Hippocampal formation (tissue), 2 donors: Measurements from ENCODE around the gene FAM47A.

Source experiments
- DNase-seq, 2 donors: peaks; one replicate each; lab custom pipeline; 2025; lab: John Stamatoyannopoulos, UW

FAM47A gene

DNA sequence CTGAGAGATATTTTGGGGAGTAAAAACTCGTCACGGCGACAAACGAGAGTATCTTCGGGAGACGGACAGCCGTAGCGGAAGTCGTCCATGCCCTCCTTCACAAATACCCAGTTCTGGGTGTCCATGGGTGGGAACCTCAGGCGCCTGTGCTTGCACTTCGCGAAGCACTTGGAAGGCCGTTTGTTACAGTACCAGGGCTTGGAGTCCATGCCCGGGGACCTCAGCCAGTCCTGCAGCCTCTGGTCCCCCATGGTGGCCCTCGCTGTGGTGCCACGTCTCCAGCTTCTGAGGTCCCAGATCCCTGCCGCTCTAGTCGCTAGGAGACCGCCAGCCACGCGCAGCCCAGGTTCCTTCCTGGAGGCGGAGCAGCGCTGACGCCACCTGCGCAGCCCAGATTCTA lies at the start of gene FAM47A:
TSS of gene FAM47A (minus strand) at position 287 of the 400 bp plus-strand sequence. CDS start at position 251, 36 bp downstream.
- no peak for DNase-seq

DNA sequence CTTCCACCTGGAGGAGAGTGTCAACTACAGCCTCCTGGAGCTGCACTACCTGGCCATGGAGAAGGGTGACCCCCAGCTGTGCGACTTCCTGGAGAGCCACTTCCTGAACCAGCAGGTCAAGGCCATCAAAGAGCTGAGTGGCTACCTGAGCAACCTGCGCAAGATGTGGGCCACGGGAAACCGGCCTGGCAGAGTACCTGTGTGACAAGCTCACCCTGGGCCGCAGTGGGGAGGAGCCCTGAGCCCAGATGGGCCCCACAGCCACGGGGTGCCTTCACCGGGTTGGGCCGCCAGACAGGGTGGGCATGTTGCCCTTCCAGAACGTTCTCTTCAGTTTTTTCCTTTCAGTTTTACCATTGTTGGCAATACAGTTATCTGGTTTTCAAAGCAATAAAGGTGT lies 15.2 kb upstream of the FAM47A start:
- DNase-seq = no peak

DNA sequence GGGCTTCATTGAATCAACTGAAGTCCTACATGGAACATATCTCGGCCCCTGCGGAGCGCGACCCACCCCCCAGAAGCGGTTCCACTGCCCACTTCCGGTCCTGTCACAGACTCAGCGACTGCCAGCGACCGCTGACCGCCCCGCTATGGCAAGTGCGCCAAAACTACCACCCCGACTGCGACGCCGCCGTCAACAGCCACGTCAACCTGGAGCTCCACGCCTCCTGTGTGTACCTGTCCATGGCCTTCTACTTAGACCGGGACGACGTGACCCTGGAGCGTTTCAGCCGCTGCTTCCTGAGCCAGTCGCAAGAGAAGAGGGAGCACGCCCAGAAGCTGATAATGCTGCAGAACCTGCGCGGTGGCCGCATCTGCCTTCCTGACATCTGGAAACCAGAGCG lies 14.8 kb upstream of the FAM47A start:
- no peak for DNase-seq

DNA sequence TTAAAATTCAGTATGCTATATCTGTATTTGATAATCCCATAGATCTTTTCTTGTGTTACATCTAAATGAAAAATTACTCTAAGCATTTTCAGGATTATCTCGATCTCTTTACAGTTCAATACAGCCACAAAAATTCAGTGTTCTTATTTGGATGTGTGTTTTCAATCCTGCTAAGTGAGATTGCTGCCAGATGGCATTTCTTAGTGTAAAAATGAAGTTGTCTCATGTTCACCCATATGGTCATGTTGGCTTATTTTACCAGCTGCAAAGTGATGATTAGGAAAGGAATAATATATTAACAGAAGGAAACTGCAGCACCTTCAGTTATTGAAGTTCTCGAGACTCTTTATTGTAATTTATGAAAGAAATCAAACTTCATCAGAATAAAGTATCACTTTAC lies 12.1 kb upstream of the FAM47A start:
- no peak for DNase-seq

DNA sequence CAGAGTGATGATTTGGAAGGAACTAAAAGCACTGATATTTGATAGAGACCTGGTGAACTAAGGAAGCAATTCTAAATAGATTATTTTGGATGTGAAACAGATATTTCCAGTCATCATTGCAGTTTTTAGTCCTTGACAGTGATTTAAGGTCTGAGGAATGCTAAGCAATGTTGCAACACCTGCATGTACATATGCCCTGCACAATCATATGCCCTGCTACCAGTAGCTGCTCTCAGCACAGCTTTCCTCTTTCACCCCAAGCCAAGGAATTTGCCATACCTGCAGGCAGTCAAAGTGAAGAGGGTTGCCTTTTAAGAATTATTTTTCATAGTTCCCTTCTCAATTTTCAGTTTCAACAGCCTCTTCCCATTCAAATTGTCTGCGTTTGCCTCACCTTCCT lies 8.7 kb upstream of the FAM47A start:
- DNase-seq = no peak

DNA sequence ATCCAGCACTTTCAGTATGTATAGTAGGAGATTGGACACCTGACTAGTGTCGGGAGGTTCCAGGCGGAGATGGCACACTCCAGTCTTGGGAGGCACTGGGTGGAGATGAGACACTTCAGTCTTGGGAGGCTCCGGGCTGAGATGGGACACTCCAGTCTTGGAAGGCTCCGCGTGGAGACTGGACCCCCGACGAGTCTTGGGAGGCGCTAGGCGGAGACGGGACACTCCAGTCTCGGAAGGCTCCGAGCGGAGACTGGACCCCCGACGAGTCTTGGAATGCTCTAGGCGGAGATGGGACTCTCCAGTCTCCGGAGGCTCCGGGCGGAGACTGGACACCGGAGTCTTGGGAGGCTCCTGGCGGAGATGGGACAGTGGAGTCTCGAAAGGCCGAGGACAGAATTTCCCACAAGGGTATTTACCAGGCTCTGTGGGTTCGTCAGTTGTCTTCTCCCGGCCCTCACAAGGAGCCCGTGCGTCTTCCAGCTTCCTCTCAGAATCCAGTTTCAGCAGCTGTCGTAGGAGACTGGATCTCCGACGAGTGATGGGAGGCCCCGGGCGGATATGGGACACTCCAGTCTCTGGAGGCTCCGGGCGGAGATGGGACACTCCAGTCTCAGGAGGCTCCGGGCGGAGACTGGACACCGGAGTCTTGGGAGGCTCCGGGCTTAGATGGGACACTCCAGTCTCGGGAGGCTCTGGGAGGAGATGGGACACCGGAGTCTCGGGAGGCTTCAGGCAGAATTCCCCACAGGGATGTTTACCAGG lies 952 bp downstream of the FAM47A start:
- no peak for DNase-seq

DNA sequence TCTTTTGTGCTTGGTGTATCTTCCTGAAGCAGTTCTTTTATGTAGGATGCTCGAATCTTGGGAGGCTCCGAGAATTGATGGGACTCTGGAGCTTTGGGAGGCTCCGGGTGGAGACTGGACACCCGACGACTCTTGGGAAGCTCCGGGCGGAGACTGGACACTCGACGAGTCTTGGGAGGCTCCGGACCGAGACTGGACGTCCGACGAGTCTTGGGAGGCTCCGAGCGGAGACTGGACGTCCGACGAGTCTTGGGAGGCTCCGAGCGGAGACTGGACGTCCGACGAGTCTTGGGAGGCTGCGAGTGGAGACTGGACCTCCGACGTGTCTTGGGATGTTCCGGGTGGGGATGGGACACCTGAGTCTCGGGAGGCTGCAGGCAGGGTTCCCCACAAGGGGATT lies 1.6 kb downstream of the FAM47A start:
- DNase-seq = no peak

DNA sequence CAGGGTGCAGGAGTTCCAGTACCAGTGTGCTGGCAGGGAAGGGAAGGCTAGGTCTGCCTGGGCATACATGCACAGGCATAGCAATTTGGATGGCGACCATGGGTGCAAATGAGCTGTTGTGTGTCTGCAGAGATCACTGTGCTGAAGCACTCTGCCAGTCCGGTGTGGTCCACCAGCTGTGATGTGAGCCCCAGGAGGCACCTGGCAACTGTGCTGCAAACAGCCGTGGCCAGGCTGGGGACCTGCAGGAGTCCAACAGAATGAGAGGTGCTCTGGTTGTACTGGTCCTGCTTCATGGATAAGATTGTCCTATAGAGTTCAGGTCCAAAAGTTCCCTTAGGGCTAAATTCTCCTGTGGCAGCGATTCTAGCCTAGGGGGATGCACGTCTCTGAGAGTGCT lies 6.1 kb downstream of the FAM47A start:
- no peak for DNase-seq

DNA sequence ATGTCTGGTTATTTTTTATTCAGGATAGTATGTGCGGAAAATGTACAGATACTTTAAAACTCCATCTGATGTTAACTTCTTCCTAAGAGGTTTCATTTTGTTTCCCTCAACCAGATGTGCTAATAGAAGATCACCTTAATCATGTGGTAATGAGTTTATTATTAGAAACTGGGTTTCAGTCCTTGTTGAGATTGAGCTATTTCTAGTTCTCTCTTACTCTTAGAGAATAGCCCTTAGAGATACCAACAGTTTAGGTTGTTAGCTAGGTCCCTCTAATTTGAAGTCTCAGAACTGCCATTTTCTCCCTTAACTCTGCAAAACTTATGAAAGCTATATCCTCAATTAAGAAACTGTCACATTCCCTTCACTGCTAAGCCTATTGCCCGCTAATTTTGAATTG lies 13.0 kb downstream of the FAM47A start:
- DNase-seq = no peak

DNA sequence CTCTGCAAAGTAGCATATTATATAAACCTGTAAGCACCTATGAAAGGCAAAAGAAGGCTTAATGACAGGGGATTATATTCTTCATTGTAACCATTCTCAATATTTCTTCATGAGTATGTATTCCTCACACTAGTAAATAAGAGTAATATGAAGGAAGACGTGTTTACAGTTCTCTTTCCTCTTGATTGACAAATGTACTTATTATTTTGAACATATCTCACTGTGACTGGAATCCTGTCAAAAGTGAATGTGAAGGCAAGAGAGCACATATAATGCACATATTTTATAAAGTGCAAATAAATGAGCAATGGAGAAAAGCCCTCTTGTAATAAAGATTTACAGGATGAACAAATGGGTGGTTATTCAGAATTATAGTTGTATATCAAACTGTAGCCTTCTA lies 19.7 kb downstream of the FAM47A start:
- no peak for DNase-seq
